ENCODE measurements around the gene SPATA9. TPM values are rescaled to one million over a fixed set of nuclear protein-coding genes. Genes with fewer than 3 reads are reported as not detected.
"Not testable (repeated sequence)": the region's sequence is repeated elsewhere in the genome, so short reads cannot be mapped to it uniquely, and the experiment has no call there.

Gene SPATA9
- polyA plus RNA-seq, 5 donors, result 0.62 to 2.0 (median 1.7) TPM

- DNase-seq, result peak; percentile 94
These were observed 36.0 kb downstream of the SPATA9 start, which contains the start of gene RFESD for GRCh38 chr5:95646569-95647431. Gene RFESD, plus strand, starts transcription at chr5:95646777. Its CDS starts 5,495 bp downstream, at chr5:95652272.

GRCh38 chr5:95646226-95646568 lies 36.6 kb downstream of the SPATA9 start:
- DNase-seq, result not testable (repeated sequence)

GRCh38 chr5:95644351-95645042 lies 38.3 kb downstream of the SPATA9 start:
- DNase-seq, result no peak

- no peak for DNase-seq
These were observed 39.6 kb downstream of the SPATA9 start for GRCh38 chr5:95643152-95643551.

- DNase-seq, result no peak
These were observed 41.0 kb downstream of the SPATA9 start for GRCh38 chr5:95641741-95642220.

- no peak for DNase-seq
These were observed 44.2 kb downstream of the SPATA9 start for GRCh38 chr5:95638632-95639031.

GRCh38 chr5:95634081-95634480 lies 48.7 kb downstream of the SPATA9 start:
- no peak for DNase-seq

GRCh38 chr5:95633671-95634070 lies 49.1 kb downstream of the SPATA9 start:
- DNase-seq, result no peak

GRCh38 chr5:95632942-95633341 lies 49.8 kb downstream of the SPATA9 start:
- not testable (repeated sequence) for DNase-seq

GRCh38 chr5:95631991-95632675 lies 50.7 kb downstream of the SPATA9 start:
- DNase-seq, result no peak

- no peak for DNase-seq
These were observed 51.4 kb downstream of the SPATA9 start for GRCh38 chr5:95631255-95631958.

- no peak for DNase-seq
These were observed 52.3 kb downstream of the SPATA9 start for GRCh38 chr5:95630394-95630917.

- DNase-seq, result no peak
These were observed 53.9 kb downstream of the SPATA9 start for GRCh38 chr5:95628933-95629332.

- DNase-seq, result no peak
These were observed 54.6 kb downstream of the SPATA9 start for GRCh38 chr5:95627971-95628810.

GRCh38 chr5:95626701-95627100 lies 56.1 kb downstream of the SPATA9 start:
- DNase-seq, result no peak

- no peak for DNase-seq
These were observed 58.4 kb downstream of the SPATA9 start for GRCh38 chr5:95624368-95624767.

GRCh38 chr5:95623706-95624105 lies 59.1 kb downstream of the SPATA9 start:
- no peak for DNase-seq

GRCh38 chr5:95621839-95622629 lies 60.8 kb downstream of the SPATA9 start:
- no peak for DNase-seq

Measured in right lung (tissue), 5 donors.